Skeletal muscle satellite cell (primary cell): ENCODE measurements around the gene THUMPD2.
"Not testable (repeated sequence)": the region's sequence is repeated elsewhere in the genome, so short reads cannot be mapped to it uniquely, and the experiment has no call there.

Experiments
- H3K27me3 ChIP-seq: 2 replicates; pipeline ENCODE4 v1.7.0; 2013; ENCODE audit warnings: low read length; ENCODE audit not compliant: control insufficient read depth, insufficient read depth
- H3K36me3 ChIP-seq: 2 replicates; pipeline ENCODE4 v1.7.0; 2013; ENCODE audit warnings: mild to moderate bottlenecking, control low read depth, low read length; ENCODE audit not compliant: insufficient read depth
- H3K4me1 ChIP-seq: 2 replicates; pipeline ENCODE4 v1.7.0; 2013; ENCODE audit warnings: low read length; ENCODE audit not compliant: control insufficient read depth, insufficient read depth
- H3K4me2 ChIP-seq: 2 replicates; pipeline ENCODE4 v1.7.0; 2013; ENCODE audit warnings: mild to moderate bottlenecking, low read length
- H3K4me3 ChIP-seq: 2 replicates; pipeline ENCODE4 v1.7.0; 2013; ENCODE audit warnings: low read length
- H3K9ac ChIP-seq: 2 replicates; pipeline ENCODE4 v1.7.0; 2013; ENCODE audit warnings: mild to moderate bottlenecking, low read depth, low read length, moderate library complexity
- H3K9me3 ChIP-seq: replicated peaks from 2 replicates; pipeline ENCODE4 v1.7.0; 2013; ENCODE audit warnings: mild to moderate bottlenecking, control low read depth, low read length

Gene THUMPD2

GRCh38 chr2:39730276-39730675 lies 48.8 kb downstream of the THUMPD2 start:
- Histone ChIP-seq H3K36me3 (peaks cover 10% of the 10 kb centered on the region), H3K4me2 (no peak overlapping the region), H3K9me3 (no peaks in the 10 kb centered on the region), H3K4me3 (no peak overlapping the region), H3K9ac (no peak overlapping the region), H3K27me3 (no peaks in the 10 kb centered on the region), H3K4me1 (peaks cover 12% of the 10 kb centered on the region)

GRCh38 chr2:39728941-39729351 lies 50.1 kb downstream of the THUMPD2 start:
- Histone ChIP-seq H3K4me3 (no peak overlapping the region), H3K4me1 (peaks cover 14% of the 10 kb centered on the region), H3K9ac (no peak overlapping the region), H3K36me3 (no peaks in the 10 kb centered on the region), H3K4me2 (no peak overlapping the region), H3K9me3 (no peaks in the 10 kb centered on the region), H3K27me3 (no peaks in the 10 kb centered on the region)

- H3K27me3 ChIP-seq, H3K4me3 ChIP-seq, H3K36me3 ChIP-seq, H3K9me3 ChIP-seq, H3K9ac ChIP-seq, H3K4me2 ChIP-seq: not testable (repeated sequence)
- peaks cover 19% of the 10 kb centered on the region for H3K4me1 ChIP-seq
These were observed 51.0 kb downstream of the THUMPD2 start for GRCh38 chr2:39728085-39728484.

- Histone ChIP-seq H3K9me3 (no peaks in the 10 kb centered on the region), H3K4me3 (no peak overlapping the region), H3K9ac (no peak overlapping the region), H3K4me1 (peaks cover 16% of the 10 kb centered on the region), H3K36me3 (no peaks in the 10 kb centered on the region), H3K27me3 (no peaks in the 10 kb centered on the region), H3K4me2 (no peak overlapping the region)
These were observed 53.7 kb downstream of the THUMPD2 start for GRCh38 chr2:39725401-39725800.

GRCh38 chr2:39724828-39725144 lies 54.3 kb downstream of the THUMPD2 start:
- Histone ChIP-seq H3K4me3 (no peak overlapping the region), H3K36me3 (no peaks in the 10 kb centered on the region), H3K4me2 (no peak overlapping the region), H3K4me1 (peaks cover 16% of the 10 kb centered on the region), H3K9me3 (no peaks in the 10 kb centered on the region), H3K9ac (no peak overlapping the region), H3K27me3 (no peaks in the 10 kb centered on the region)

GRCh38 chr2:39723946-39724827 lies 54.9 kb downstream of the THUMPD2 start:
- Histone ChIP-seq H3K36me3 (no peaks in the 10 kb centered on the region), H3K4me2 (no peak overlapping the region), H3K27me3 (no peaks in the 10 kb centered on the region), H3K4me1 (peaks cover 16% of the 10 kb centered on the region), H3K9ac (no peak overlapping the region), H3K9me3 (no peaks in the 10 kb centered on the region), H3K4me3 (no peak overlapping the region)

GRCh38 chr2:39723497-39723896 lies 55.6 kb downstream of the THUMPD2 start:
- Histone ChIP-seq H3K36me3 (no peaks in the 10 kb centered on the region), H3K4me1 (peaks cover 22% of the 10 kb centered on the region), H3K9me3 (no peaks in the 10 kb centered on the region), H3K9ac (no peak overlapping the region), H3K27me3 (no peaks in the 10 kb centered on the region), H3K4me2 (no peak overlapping the region), H3K4me3 (no peak overlapping the region)

- Histone ChIP-seq H3K4me2 (no peak overlapping the region), H3K4me3 (no peak overlapping the region), H3K9ac (no peak overlapping the region), H3K27me3 (no peaks in the 10 kb centered on the region), H3K9me3 (no peaks in the 10 kb centered on the region), H3K4me1 (peaks cover 24% of the 10 kb centered on the region), H3K36me3 (no peaks in the 10 kb centered on the region)
These were observed 58.1 kb downstream of the THUMPD2 start for GRCh38 chr2:39720970-39721369.

GRCh38 chr2:39719317-39719716 lies 59.7 kb downstream of the THUMPD2 start:
- Histone ChIP-seq H3K4me1 (peaks cover 13% of the 10 kb centered on the region), H3K9ac (no peak overlapping the region), H3K36me3 (no peaks in the 10 kb centered on the region), H3K27me3 (no peaks in the 10 kb centered on the region), H3K9me3 (no peaks in the 10 kb centered on the region), H3K4me2 (no peak overlapping the region), H3K4me3 (no peak overlapping the region)

GRCh38 chr2:39718483-39718882 lies 60.6 kb downstream of the THUMPD2 start:
- Histone ChIP-seq H3K9me3 (no peaks in the 10 kb centered on the region), H3K4me3 (no peak overlapping the region), H3K4me1 (peaks cover 8% of the 10 kb centered on the region), H3K4me2 (no peak overlapping the region), H3K36me3 (no peaks in the 10 kb centered on the region), H3K9ac (no peak overlapping the region), H3K27me3 (no peaks in the 10 kb centered on the region)

GRCh38 chr2:39717067-39717466 lies 62.0 kb downstream of the THUMPD2 start:
- Histone ChIP-seq H3K9me3 (no peaks in the 10 kb centered on the region), H3K4me2 (no peak overlapping the region), H3K4me3 (no peak overlapping the region), H3K27me3 (no peaks in the 10 kb centered on the region), H3K36me3 (no peaks in the 10 kb centered on the region), H3K9ac (no peak overlapping the region), H3K4me1 (peaks cover 8% of the 10 kb centered on the region)

- Histone ChIP-seq H3K4me3 (no peak overlapping the region), H3K9me3 (no peaks in the 10 kb centered on the region), H3K27me3 (no peaks in the 10 kb centered on the region), H3K9ac (no peak overlapping the region), H3K4me1 (peaks cover 8% of the 10 kb centered on the region), H3K4me2 (no peak overlapping the region), H3K36me3 (no peaks in the 10 kb centered on the region)
These were observed 63.2 kb downstream of the THUMPD2 start for GRCh38 chr2:39715822-39716221.
